Ascending aorta (tissue), 2 donors: ENCODE results near the gene ZSCAN30. TPM values are rescaled to one million over a fixed set of nuclear protein-coding genes. Genes with fewer than 3 reads are reported as not detected.
A peak's percentile ranks its signal among the peaks of the same experiment; 100 is the strongest.

ENCODE experiments used
- DNase-seq, 2 donors: peaks; one replicate each; pipeline ENCODE4 v3.0.0-alpha.2; 2019; ENCODE audit warnings: low spot score in 2 of 2
- H3K27ac ChIP-seq, 2 donors: fragments of 200-600 bp; sonication (generic); one replicate each; pipeline ENCODE4 v1.5.1; 2016 to 2017; ENCODE audit warnings: mild to moderate bottlenecking in 1 of 2
- H3K27me3 ChIP-seq: fragments of 200-600 bp; sonication (generic); one replicate; pipeline ENCODE4 v1.5.1; 2017
- H3K36me3 ChIP-seq, 2 donors: fragments of 200-600 bp; sonication (generic); one replicate each; pipeline ENCODE4 v1.5.1; 2016
- H3K4me1 ChIP-seq, 2 donors: fragments of 200-600 bp; sonication (generic); one replicate each; pipeline ENCODE4 v1.5.1; 2016 to 2017; ENCODE audit warnings: mild to moderate bottlenecking in 1 of 2
- H3K4me3 ChIP-seq, 2 donors: fragments of 200-600 bp; sonication (generic); one replicate each; pipeline ENCODE4 v1.5.1; 2016 to 2017; ENCODE audit warnings: mild to moderate bottlenecking in 1 of 2
- H3K9me3 ChIP-seq, 2 donors: fragments of 200-600 bp; sonication (generic); one replicate each; pipeline ENCODE4 v1.5.1; 2016
- CTCF ChIP-seq, 3 experiments: fragments of 200-600 bp in 2 of 3; fragments of 450-650 bp in 1 of 3; sonication (generic) in 2 of 3; IDR thresholded peaks; one replicate each; pipeline ENCODE4 v1.5.1; 2016 to 2019; ENCODE audit warnings: antibody characterized with exemption in 3 of 3, mild to moderate bottlenecking in 1 of 3, moderate library complexity in 1 of 3
- intact Hi-C: fragments of 100-400 bp; cut with DNase I; formaldehyde crosslinking; loops from one replicate; pipeline ENCODE4 v1.15.1; 2023
- total RNA-seq: library from RNA; depleted of rRNA; stranded (reverse); fragments of >200 nt; gene quantifications from one replicate; pipeline ENCODE4 v1.1.0, GENCODE V29; 2016

ZSCAN30 gene
- total RNA-seq, 1 donor from 2014 or later, result 7.5 TPM

GRCh38 chr18:35244671-35245070 is 45.4 kb downstream of the ZSCAN30 start:
- H3K4me1 ChIP-seq, result peaks cover 3 to 10% of the 10 kb centered on the region in 2 donors
- no peak overlapping the region for H3K4me3 ChIP-seq
- intact Hi-C loops, result loop anchor here (5.0 kb wide), 3 partner anchors 217 to 253 kb away; partner anchors contain the start of gene INO80C
- peaks cover 58 to 69% of the 10 kb centered on the region in 2 donors for H3K36me3 ChIP-seq
- no peak for TF ChIP-seq CTCF (IDR thresholded peaks at IDR 0.05)
- H3K27me3 ChIP-seq, result no peaks in the 10 kb centered on the region
- no peak overlapping the region for H3K27ac ChIP-seq
- DNase-seq, result no peak
- no peaks in the 10 kb centered on the region for H3K9me3 ChIP-seq

GRCh38 chr18:35242426-35242825 is 47.6 kb downstream of the ZSCAN30 start:
- Histone ChIP-seq H3K27ac (peak overlapping the region in 1 of 2 donors; percentile 99), H3K9me3 (no peaks in the 10 kb centered on the region), H3K27me3 (no peaks in the 10 kb centered on the region), H3K4me1 (peaks cover 3 to 10% of the 10 kb centered on the region in 2 donors), H3K4me3 (peak overlapping the region in 1 of 2 donors; percentile 74), H3K36me3 (peaks cover 40 to 50% of the 10 kb centered on the region in 2 donors)
- DNase-seq, result no peak
- no peak for TF ChIP-seq CTCF (IDR thresholded peaks at IDR 0.05)
- intact Hi-C loops, result loop anchor here (5.0 kb wide), 3 partner anchors 215 to 255 kb away; partner anchors contain the start of gene INO80C

GRCh38 chr18:35241448-35241804 is 48.6 kb downstream of the ZSCAN30 start:
- no peaks in the 10 kb centered on the region for H3K9me3 ChIP-seq
- peaks cover 40 to 42% of the 10 kb centered on the region in 2 donors for H3K36me3 ChIP-seq
- peak overlapping the region; percentile 69 to 74 for H3K4me3 ChIP-seq
- peak overlapping the region; percentile 97 to 99 for H3K27ac ChIP-seq
- no peaks in the 10 kb centered on the region for H3K27me3 ChIP-seq
- DNase-seq, result no peak
- TF ChIP-seq CTCF (IDR thresholded peaks at IDR 0.05), result no peak
- intact Hi-C loops, result loop anchor here (1.0 to 5.0 kb wide), 6 partner anchors 49 to 729 kb away; partner anchors contain the start of genes GALNT1, INO80C and ZSCAN30
- peaks cover 3 to 10% of the 10 kb centered on the region in 2 donors for H3K4me1 ChIP-seq

- H3K4me3 ChIP-seq, result peak within 1 kb of the TSS; percentile 69 to 74
- no peak for TF ChIP-seq CTCF (IDR thresholded peaks at IDR 0.05)
- peak; percentile 89 to 99 for DNase-seq
- H3K9me3 ChIP-seq, result no peaks in the 10 kb centered on the region
- H3K4me1 ChIP-seq, result peaks cover 3 to 10% of the 10 kb centered on the region in 2 donors
- intact Hi-C loops, result loop anchor here (1.0 to 5.0 kb wide), 7 partner anchors 49 to 730 kb away; partner anchors contain the start of genes GALNT1, INO80C, ZNF24 and ZSCAN30
- peaks cover 34 to 36% of the 10 kb centered on the region in 2 donors for H3K36me3 ChIP-seq
- H3K27me3 ChIP-seq, result no peaks in the 10 kb centered on the region
- H3K27ac ChIP-seq, result peak within 1 kb of the TSS; percentile 97 to 99
These were observed 49.2 kb downstream of the ZSCAN30 start, which contains the start of gene ZNF397 for GRCh38 chr18:35240664-35241447. Gene ZNF397 (plus strand): TSS chr18:35241034. CDS start chr18:35242471, 1,437 bp downstream.

DNA sequence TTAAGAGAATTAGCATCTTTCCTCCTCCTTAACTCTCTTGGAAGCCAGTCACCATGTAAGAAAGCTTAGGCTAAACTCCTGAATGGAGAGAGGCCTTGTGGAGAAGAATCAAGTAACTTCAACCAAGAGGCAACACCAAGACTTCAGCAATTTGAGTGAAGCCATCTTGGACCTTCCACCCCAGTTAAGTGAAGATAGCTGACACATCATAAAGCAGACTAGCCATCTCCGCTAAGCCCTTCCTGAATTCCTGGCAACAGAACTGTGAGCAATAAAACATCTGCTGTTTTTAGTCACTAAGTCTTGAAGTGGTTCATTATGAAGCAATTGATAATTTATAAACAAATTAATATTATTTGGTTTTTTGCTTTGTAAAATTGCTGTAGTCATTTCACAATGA is 50.7 kb downstream of the ZSCAN30 start:
- peaks cover 19 to 21% of the 10 kb centered on the region in 2 donors for H3K36me3 ChIP-seq
- H3K9me3 ChIP-seq, result no peaks in the 10 kb centered on the region
- H3K27me3 ChIP-seq, result no peaks in the 10 kb centered on the region
- H3K4me1 ChIP-seq, result peaks cover 3 to 10% of the 10 kb centered on the region in 2 donors
- DNase-seq, result no peak
- intact Hi-C loops, result no loop called here
- H3K27ac ChIP-seq, result no peak overlapping the region
- no peak for TF ChIP-seq CTCF (IDR thresholded peaks at IDR 0.05)
- no peak overlapping the region for H3K4me3 ChIP-seq
